GM18870 (cell line): ENCODE data around the gene SARNP.

Experiments used
- ATAC-seq: cut with Tn5 transposase; IDR thresholded peaks from one replicate; pipeline ENCODE4 v1.9.1; 2021; ENCODE audit warnings: moderate library complexity; ENCODE audit not compliant: unreplicated experiment

Gene SARNP

GRCh38 chr12:55743406-55744339, 73.9 kb downstream of the SARNP start:
- ATAC-seq = no peak

GRCh38 chr12:55742719-55743405, 74.7 kb downstream of the SARNP start, which contains the start of gene GDF11:
TSS of gene GDF11 (plus strand) at chr12:55743122. CDS start at chr12:55743317, 195 bp downstream.
- ATAC-seq = no peak

GRCh38 chr12:55741931-55742680, 75.4 kb downstream of the SARNP start:
- no peak for ATAC-seq

GRCh38 chr12:55739025-55739378, 78.5 kb downstream of the SARNP start:
- no peak for ATAC-seq

- ATAC-seq = peak; percentile 83
These were observed 79.2 kb downstream of the SARNP start for GRCh38 chr12:55738123-55739024.

GRCh38 chr12:55737581-55738122, 79.9 kb downstream of the SARNP start:
- no peak for ATAC-seq

GRCh38 chr12:55736780-55737580, 80.5 kb downstream of the SARNP start:
- ATAC-seq = peak; percentile 35

GRCh38 chr12:55736076-55736475, 81.4 kb downstream of the SARNP start:
- no peak for ATAC-seq

- ATAC-seq = no peak
These were observed 82.9 kb downstream of the SARNP start for GRCh38 chr12:55734595-55734994.

GRCh38 chr12:55733858-55734257, 83.7 kb downstream of the SARNP start:
- no peak for ATAC-seq

- no peak for ATAC-seq
These were observed 84.4 kb downstream of the SARNP start for GRCh38 chr12:55733021-55733555.

GRCh38 chr12:55732288-55732687, 85.2 kb downstream of the SARNP start:
- no peak for ATAC-seq

- ATAC-seq = peak; percentile 37
These were observed 87.4 kb downstream of the SARNP start for GRCh38 chr12:55729819-55730818.

- peak; percentile 46 for ATAC-seq
These were observed 88.3 kb downstream of the SARNP start, which contains the start of gene CD63 for GRCh38 chr12:55728939-55729818. TSS of gene CD63 (minus strand) at chr12:55729009. CDS start at chr12:55728341, 668 bp downstream.

- ATAC-seq = peak; percentile 12
These were observed 89.2 kb downstream of the SARNP start for GRCh38 chr12:55728186-55728938.

GRCh38 chr12:55727643-55728185, 89.8 kb downstream of the SARNP start:
- no peak for ATAC-seq
